ENCODE results near the gene GPR37L1. TPM values are rescaled to one million over a fixed set of nuclear protein-coding genes. Genes with fewer than 3 reads are reported as not detected.

GPR37L1 gene
- total RNA-seq, 4 donors from 2014 or later: 0.16 TPM; not detected in 3

DNA sequence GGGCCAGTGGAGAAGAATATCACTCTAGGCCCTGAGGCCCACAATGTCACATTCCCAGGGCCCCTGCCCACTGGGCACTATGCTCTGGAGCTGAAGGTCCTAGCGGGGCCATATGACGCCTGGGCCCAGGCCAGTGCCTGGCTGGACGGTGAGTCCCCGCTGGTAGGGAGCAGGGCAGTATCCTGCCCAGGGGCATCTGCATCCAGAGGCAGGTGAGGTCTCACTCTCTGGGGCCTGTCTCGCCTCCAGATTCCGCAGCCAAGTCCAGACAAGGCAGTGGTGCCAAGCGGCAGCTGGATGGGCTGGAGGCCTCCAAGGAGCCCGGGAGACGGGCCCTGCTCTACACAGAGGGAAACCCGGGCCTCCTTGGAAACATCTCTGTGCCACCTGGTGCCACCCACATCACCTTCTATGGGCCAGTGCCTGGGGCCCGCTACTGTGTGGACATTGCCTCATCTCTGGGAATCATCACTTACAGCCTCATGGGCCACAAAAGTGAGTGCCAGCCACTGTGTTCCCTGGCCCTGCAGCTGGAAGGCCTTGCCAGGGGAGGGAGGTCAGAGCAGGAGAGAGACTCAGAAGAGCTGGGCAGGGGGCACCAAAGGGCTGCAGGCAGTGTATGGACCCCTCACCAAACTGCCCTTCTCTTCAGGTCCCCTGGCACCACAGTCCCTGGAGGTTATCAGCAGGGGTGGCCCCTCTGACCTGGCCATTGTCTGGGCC is 48.7 kb downstream of the GPR37L1 start:
- TF ChIP-seq, protein P1, sequence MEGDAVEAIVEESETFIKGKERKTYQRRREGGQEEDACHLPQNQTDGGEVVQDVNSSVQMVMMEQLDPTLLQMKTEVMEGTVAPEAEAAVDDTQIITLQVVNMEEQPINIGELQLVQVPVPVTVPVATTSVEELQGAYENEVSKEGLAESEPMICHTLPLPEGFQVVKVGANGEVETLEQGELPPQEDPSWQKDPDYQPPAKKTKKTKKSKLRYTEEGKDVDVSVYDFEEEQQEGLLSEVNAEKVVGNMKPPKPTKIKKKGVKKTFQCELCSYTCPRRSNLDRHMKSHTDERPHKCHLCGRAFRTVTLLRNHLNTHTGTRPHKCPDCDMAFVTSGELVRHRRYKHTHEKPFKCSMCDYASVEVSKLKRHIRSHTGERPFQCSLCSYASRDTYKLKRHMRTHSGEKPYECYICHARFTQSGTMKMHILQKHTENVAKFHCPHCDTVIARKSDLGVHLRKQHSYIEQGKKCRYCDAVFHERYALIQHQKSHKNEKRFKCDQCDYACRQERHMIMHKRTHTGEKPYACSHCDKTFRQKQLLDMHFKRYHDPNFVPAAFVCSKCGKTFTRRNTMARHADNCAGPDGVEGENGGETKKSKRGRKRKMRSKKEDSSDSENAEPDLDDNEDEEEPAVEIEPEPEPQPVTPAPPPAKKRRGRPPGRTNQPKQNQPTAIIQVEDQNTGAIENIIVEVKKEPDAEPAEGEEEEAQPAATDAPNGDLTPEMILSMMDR (IDR thresholded peaks at IDR 0.05; ENCODE audit: low read depth): no peak

DNA sequence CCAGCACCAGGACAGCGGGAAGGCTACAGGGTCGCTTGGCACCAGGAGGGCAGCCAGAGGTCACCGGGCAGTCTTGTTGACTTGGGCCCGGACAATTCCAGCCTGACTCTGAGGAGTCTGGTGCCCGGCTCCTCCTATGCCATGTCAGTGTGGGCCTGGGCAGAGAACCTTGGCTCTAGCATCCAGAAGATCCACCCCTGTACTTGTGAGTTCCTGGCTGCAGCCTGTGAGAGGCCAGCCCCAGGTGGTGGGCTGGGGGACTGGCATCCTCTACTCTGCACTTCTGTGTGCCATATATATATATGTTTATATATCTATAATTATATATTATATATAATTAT is 49.3 kb downstream of the GPR37L1 start:
- TF ChIP-seq, protein P1 (IDR thresholded peaks at IDR 0.05; ENCODE audit: low read depth): no peak

DNA sequence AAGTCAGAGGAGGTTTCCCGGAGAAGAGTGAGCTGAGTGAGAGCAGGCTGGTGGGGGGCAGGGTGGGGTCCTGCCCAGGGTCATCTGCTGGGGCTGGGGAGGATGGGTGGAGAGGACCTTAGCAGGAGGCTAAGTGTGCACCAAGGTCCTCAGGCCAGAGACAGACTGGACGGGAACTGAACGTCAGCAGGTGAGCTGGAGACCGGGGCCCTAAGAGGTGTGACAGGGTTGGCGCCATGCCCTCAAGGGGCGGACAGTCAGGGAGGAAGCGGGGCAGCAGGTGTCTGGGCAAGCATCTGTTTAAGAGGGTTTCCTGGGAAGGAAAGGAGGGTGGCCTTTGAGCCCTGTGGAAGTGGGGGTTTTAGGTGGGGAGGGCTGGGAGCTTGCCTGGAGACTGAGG is 51.3 kb downstream of the GPR37L1 start:
- TF ChIP-seq, protein P1 (IDR thresholded peaks at IDR 0.05; ENCODE audit: low read depth): no peak

DNA sequence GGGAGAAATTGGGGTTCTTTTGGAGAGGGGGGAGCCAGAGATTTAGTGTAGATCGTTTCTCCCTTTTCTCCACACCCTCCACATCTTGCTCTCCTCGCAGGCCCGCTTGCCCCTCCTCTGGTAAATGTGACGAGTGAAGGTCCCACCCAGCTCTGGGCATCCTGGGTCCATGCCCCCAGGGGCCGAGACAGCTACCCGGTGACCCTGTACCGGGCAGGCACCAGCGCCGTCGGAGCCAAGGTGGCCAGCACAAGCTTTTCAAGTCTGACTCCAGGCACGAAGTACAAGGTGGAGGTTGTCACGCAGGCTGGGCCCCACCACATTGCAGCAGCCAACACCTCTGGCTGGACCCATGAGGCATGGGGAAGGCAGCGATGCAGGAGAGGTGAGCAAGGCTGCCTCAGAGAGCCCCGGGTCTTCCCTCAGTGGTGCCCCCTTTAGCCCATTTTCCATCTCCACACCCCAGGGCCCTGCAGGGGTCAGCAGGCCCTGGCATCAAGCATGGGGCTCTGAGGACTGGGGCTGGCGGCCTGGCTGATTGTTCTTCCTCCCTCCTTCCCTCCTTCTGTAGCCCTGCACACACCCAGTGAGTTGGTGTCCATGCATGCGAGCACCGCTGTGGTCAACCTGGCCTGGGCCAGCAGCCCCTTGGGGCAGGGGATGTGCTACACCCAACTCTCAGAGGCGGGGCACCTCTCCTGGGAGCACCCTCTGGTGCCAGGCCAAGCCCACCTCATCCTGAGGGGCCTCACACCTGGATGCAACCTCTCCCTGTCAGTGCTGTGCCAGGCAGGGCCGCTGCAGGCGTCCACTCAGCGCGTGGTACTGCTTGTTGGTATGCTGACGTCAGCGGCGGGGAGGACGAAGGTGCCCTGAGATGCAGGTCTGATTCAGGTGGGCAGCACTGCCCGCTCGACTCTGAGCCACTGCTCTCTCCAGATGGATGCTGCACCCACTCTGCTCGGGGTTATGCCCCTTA is 54.5 kb downstream of the GPR37L1 start:
- TF ChIP-seq, protein P1 (IDR thresholded peaks at IDR 0.05; ENCODE audit: low read depth): no peak

DNA sequence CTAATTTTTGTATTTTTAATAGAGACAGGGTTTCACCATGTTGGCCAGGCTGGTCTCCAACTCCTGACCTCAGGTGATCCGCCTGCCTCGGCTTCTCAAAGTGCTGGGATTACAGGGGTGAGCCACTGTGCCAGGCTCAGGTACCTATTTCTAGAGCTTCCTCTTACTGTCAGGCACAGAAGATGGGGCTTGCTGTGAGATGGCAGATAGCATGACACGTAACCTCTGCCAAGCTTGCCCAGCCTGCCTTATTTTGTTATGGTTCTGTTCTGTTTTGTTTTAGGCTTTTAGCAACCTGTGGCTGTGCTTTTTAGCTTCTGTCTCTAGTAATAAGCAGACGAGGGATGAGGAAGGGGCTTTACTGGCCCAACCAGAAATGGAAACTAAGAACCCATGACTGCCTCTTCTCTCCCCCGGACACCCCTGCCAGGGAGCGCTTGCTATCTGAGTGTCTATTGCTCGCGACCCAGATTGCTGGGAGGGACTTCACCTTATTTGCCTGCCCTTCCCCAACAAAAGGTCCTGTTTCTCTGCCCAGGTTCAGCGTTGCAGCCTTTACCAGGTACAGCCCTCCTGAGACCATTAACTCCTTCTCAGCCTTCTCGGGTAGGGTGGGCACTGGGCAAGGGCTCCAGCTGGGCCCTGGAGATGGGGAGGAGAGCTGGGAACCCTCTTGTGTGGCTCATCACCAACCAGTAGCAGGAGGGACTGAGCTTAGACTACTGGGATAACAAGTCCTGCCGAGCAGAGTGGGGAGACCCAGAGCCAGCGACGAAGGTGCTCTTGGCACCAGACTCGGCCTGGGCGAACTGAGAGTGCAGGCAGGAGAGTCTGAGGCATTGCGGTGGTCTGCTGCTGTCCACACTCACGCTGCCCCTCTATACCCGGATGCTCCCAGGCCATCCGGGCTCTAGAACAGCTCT is 57.4 kb downstream of the GPR37L1 start:
- TF ChIP-seq, protein P1 (IDR thresholded peaks at IDR 0.05; ENCODE audit: low read depth): no peak

DNA sequence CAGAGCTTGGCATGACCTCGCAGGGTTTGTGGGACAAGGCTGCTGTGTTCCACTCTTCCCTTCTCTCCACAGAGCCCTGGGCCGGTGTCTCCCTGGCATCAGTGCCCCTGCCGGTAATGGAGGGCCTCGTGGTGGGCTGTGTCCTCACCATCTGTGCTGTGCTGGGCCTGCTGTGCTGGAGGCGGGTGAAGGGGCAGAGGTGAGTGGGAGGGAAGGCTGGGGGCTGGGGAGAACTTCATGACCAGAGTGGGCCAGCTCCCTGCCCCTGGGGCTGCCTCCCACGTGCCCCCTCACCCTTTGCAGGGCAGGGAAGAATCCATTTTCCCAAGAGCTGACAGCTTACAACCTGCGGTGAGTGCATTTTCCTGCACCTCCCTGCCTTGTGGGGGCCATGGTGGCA is 58.9 kb downstream of the GPR37L1 start:
- TF ChIP-seq, protein P1 (IDR thresholded peaks at IDR 0.05; ENCODE audit: low read depth): no peak
